Neuronal stem cell (in vitro differentiated cells): Measurements from ENCODE around the gene AJUBA.
"Not testable (repeated sequence)": the region's sequence is repeated elsewhere in the genome, so short reads cannot be mapped to it uniquely, and the experiment has no call there.

ENCODE experiments used
- DNase-seq: peaks from one replicate; pipeline ENCODE4 v3.0.0-alpha.2; 2013; ENCODE audit warnings: low spot score
- H2AFZ ChIP-seq: one replicate; pipeline ENCODE4 v1.6.1; 2013; ENCODE audit warnings: mild to moderate bottlenecking, low read length, inconsistent platforms
- H2AK5ac ChIP-seq: 2 replicates; pipeline ENCODE4 v1.6.1; 2013; ENCODE audit warnings: low read depth, mild to moderate bottlenecking, inconsistent platforms, low read length, moderate library complexity, mixed read lengths
- H2BK120ac ChIP-seq: 2 replicates; pipeline ENCODE4 v1.6.1; 2013; ENCODE audit warnings: low read depth, mild to moderate bottlenecking, inconsistent platforms, low read length, moderate library complexity, mixed read lengths
- H2BK12ac ChIP-seq: one replicate; pipeline ENCODE4 v1.6.1; 2013; ENCODE audit warnings: low read length, inconsistent platforms
- H2BK15ac ChIP-seq: 2 replicates; pipeline ENCODE4 v1.6.1; 2013; ENCODE audit warnings: mild to moderate bottlenecking, low read length, inconsistent platforms, mixed read lengths
- H2BK5ac ChIP-seq: one replicate; pipeline ENCODE4 v1.6.1; 2013; ENCODE audit warnings: inconsistent platforms, mild to moderate bottlenecking, low read length, moderate library complexity
- H3K14ac ChIP-seq: one replicate; pipeline ENCODE4 v1.6.1; 2013; ENCODE audit warnings: low read length, inconsistent platforms
- H3K18ac ChIP-seq: 2 replicates; pipeline ENCODE4 v1.6.1; 2013; ENCODE audit warnings: low read length, inconsistent platforms
- H3K23ac ChIP-seq: 2 replicates; pipeline ENCODE4 v1.6.1; 2013; ENCODE audit warnings: low read depth, mild to moderate bottlenecking, mixed read lengths, low read length, inconsistent platforms; ENCODE audit not compliant: poor library complexity
- H3K27ac ChIP-seq: replicated peaks from 3 replicates; pipeline ENCODE4 v1.5.1; 2013; ENCODE audit warnings: low read length, inconsistent platforms
- H3K27me3 ChIP-seq, 3 experiments: 2 replicates each; pipeline ENCODE4 v1.6.1; 2013; ENCODE audit warnings: low read length in 3 of 3, mild to moderate bottlenecking in 2 of 3, inconsistent platforms in 1 of 3, low read depth in 1 of 3, mixed read lengths in 1 of 3, moderate library complexity in 1 of 3; ENCODE audit not compliant: control insufficient read depth in 3 of 3, insufficient read depth in 3 of 3
- H3K36me3 ChIP-seq, 2 donors: replicated peaks in 1 of 2; 2 replicates each; pipeline ENCODE4 v1.6.1; 2013; ENCODE audit warnings: low read length in 2 of 2; ENCODE audit not compliant: control insufficient read depth in 2 of 2, insufficient read depth in 2 of 2
- H3K4ac ChIP-seq: 2 replicates; pipeline ENCODE4 v1.6.1; 2013; ENCODE audit warnings: inconsistent platforms, mild to moderate bottlenecking, low read length, moderate library complexity
- H3K4me1 ChIP-seq, 2 donors: 1 replicate in 1 of 2; 2 replicates in 1 of 2; pipeline ENCODE4 v1.6.1; 2013; ENCODE audit warnings: low read length in 2 of 2, low read depth in 1 of 2; ENCODE audit not compliant: control insufficient read depth in 2 of 2, insufficient read depth in 1 of 2
- H3K4me2 ChIP-seq: one replicate; pipeline ENCODE4 v1.6.1; 2013; ENCODE audit warnings: mild to moderate bottlenecking, low read length, inconsistent platforms; ENCODE audit not compliant: insufficient read depth, poor library complexity, severe bottlenecking
- H3K4me3 ChIP-seq, 2 donors: 2 replicates each; pipeline ENCODE4 v1.5.1; 2013; ENCODE audit warnings: low read length in 2 of 2, mild to moderate bottlenecking in 2 of 2, inconsistent platforms in 1 of 2, moderate library complexity in 1 of 2
- H3K79me1 ChIP-seq: one replicate; pipeline ENCODE4 v1.6.1; 2013; ENCODE audit warnings: low read depth, mild to moderate bottlenecking, inconsistent platforms, low read length, moderate library complexity
- H3K9ac ChIP-seq: one replicate; pipeline ENCODE4 v1.6.1; 2013; ENCODE audit warnings: mild to moderate bottlenecking, low read depth, low read length, inconsistent platforms; ENCODE audit not compliant: poor library complexity
- H3K9me3 ChIP-seq, 2 donors: replicated peaks in 1 of 2; 2 replicates each; pipeline versions ENCODE3 to v1.6.1; 2013; ENCODE audit warnings: low read length in 2 of 2, mild to moderate bottlenecking in 2 of 2, inconsistent platforms in 1 of 2, low read depth in 1 of 2, mixed read lengths in 1 of 2, moderate library complexity in 1 of 2; ENCODE audit not compliant: control insufficient read depth in 2 of 2, insufficient read depth in 1 of 2
- H4K8ac ChIP-seq: one replicate; pipeline ENCODE4 v1.6.1; 2013; ENCODE audit warnings: low read depth, mild to moderate bottlenecking, inconsistent platforms, low read length, moderate library complexity
- H4K91ac ChIP-seq: one replicate; pipeline ENCODE4 v1.6.1; 2013; ENCODE audit warnings: low read length, low read depth, mild to moderate bottlenecking, inconsistent platforms; ENCODE audit not compliant: poor library complexity
- WGBS, 2 donors: extraction: QIAGEN DNeasy Blood & Tissue Kit; methylation state at CpG; one replicate each; pipeline ENCODE4 v1.1.7; 2013; ENCODE audit warnings: missing lambda C conversion rate in 2 of 2, mixed read lengths in 1 of 2; ENCODE audit not compliant: insufficient read length in 2 of 2, insufficient replicate concordance in 1 of 2; ENCODE audit errors: extremely low coverage in 2 of 2; 5-methylcytosine and 5-hydroxymethylcytosine counted together

Gene AJUBA

GRCh38 chr14:23015618-23016017 is 33.3 kb upstream of the AJUBA start:
- Histone ChIP-seq H3K4me3 (no peak overlapping the region), H3K27me3 (no peaks in the 10 kb centered on the region), H3K23ac (no peak overlapping the region), H2BK12ac (no peak overlapping the region), H3K9me3 (no peaks in the 10 kb centered on the region), H4K91ac (no peak overlapping the region), H2AK5ac (no peak overlapping the region), H4K8ac (no peak overlapping the region), H3K79me1 (no peaks in the 10 kb centered on the region), H2BK120ac (no peak overlapping the region), H2AFZ (peak overlapping the region; percentile 85), H3K14ac (no peak overlapping the region), H3K4me1 (no peaks in the 10 kb centered on the region), H3K27ac (no peak overlapping the region), H2BK5ac (no peak overlapping the region), H3K36me3 (no peaks in the 10 kb centered on the region), H3K9ac (no peak overlapping the region), H2BK15ac (no peak overlapping the region), H3K4me2 (no peak overlapping the region), H3K4ac (no peak overlapping the region), H3K18ac (no peak overlapping the region)
- no CpG with 5 or more reads among the region's 4 CpGs for WGBS, 2 donors
- DNase-seq: no peak

GRCh38 chr14:23013749-23014054 is 31.4 kb upstream of the AJUBA start:
- H3K18ac ChIP-seq, H2AFZ ChIP-seq, H3K4me3 ChIP-seq, H3K9ac ChIP-seq, H3K79me1 ChIP-seq, H3K36me3 ChIP-seq, H3K4me1 ChIP-seq, H3K9me3 ChIP-seq, H2BK15ac ChIP-seq, H4K8ac ChIP-seq, DNase-seq, H3K4me2 ChIP-seq, H3K14ac ChIP-seq, H3K27me3 ChIP-seq, H2BK5ac ChIP-seq, H2AK5ac ChIP-seq, H3K23ac ChIP-seq, H2BK120ac ChIP-seq, H2BK12ac ChIP-seq, H3K27ac ChIP-seq, H4K91ac ChIP-seq, H3K4ac ChIP-seq: not testable (repeated sequence)
- WGBS, 2 donors: no CpG with 5 or more reads among the region's 5 CpGs

- Histone ChIP-seq H3K4ac (no peak overlapping the region), H4K8ac (no peak overlapping the region), H2BK12ac (no peak overlapping the region), H3K9ac (no peak overlapping the region), H3K36me3 (no peaks in the 10 kb centered on the region), H3K79me1 (no peaks in the 10 kb centered on the region), H2BK15ac (no peak overlapping the region), H3K18ac (no peak overlapping the region), H3K14ac (no peak overlapping the region), H3K9me3 (peaks cover 0 to under 1% of the 10 kb centered on the region in 2 donors), H3K4me2 (no peak overlapping the region), H2BK120ac (no peak overlapping the region), H4K91ac (no peak overlapping the region), H3K4me1 (peaks cover 2 to 3% of the 10 kb centered on the region in 2 donors), H2AK5ac (no peak overlapping the region), H3K27me3 (no peaks in the 10 kb centered on the region), H3K23ac (no peak overlapping the region), H2BK5ac (no peak overlapping the region), H3K27ac (no peak overlapping the region), H3K4me3 (no peak overlapping the region), H2AFZ (no peak overlapping the region)
- WGBS, 2 donors: no CpG with 5 or more reads among the region's 6 CpGs
- DNase-seq: no peak
These were observed 30.9 kb upstream of the AJUBA start for GRCh38 chr14:23013054-23013748.

- no peak within 1 kb of the TSS for H2BK12ac ChIP-seq
- H3K14ac ChIP-seq: no peak within 1 kb of the TSS
- H3K23ac ChIP-seq: no peak within 1 kb of the TSS
- peak within 1 kb of the TSS; percentile 15 for H3K18ac ChIP-seq
- no peak within 1 kb of the TSS for H4K8ac ChIP-seq
- peak within 1 kb of the TSS; percentile 61 for H3K4me2 ChIP-seq
- peak; percentile 40 for DNase-seq
- peaks cover 0 to 8% of the 10 kb centered on the region in 2 donors for H3K9me3 ChIP-seq
- no peaks in the 10 kb centered on the region for H3K79me1 ChIP-seq
- no peak within 1 kb of the TSS for H2BK15ac ChIP-seq
- H2BK5ac ChIP-seq: no peak within 1 kb of the TSS
- no peaks in the 10 kb centered on the region for H3K27me3 ChIP-seq
- no peak within 1 kb of the TSS for H3K4ac ChIP-seq
- H3K36me3 ChIP-seq: no peaks in the 10 kb centered on the region
- H3K27ac ChIP-seq: no peak within 1 kb of the TSS
- no peak within 1 kb of the TSS for H2AK5ac ChIP-seq
- WGBS, 2 donors: no CpG with 5 or more reads among the region's 40 CpGs
- peaks cover 5 to 7% of the 10 kb centered on the region in 2 donors for H3K4me1 ChIP-seq
- H3K9ac ChIP-seq: no peak within 1 kb of the TSS
- H2AFZ ChIP-seq: peak within 1 kb of the TSS; percentile 85
- H3K4me3 ChIP-seq: peak within 1 kb of the TSS; percentile 41 to 67
- H2BK120ac ChIP-seq: no peak within 1 kb of the TSS
- H4K91ac ChIP-seq: no peak within 1 kb of the TSS
These were observed 27.8 kb upstream of the AJUBA start, which contains the start of gene C14orf93 for GRCh38 chr14:23009939-23010726. C14orf93 (minus strand) TSS chr14:23010143; CDS start chr14:22999023, 11,120 bp downstream.
